Endothelial cell (in vitro differentiated cells): ENCODE data around the gene CARD11. TPM values are rescaled to one million over a fixed set of nuclear protein-coding genes. Genes with fewer than 3 reads are reported as not detected.
A peak's percentile ranks its signal among the peaks of the same experiment; 100 is the strongest.

Experiments
- DNase-seq: peaks from one replicate; pipeline ENCODE4 v3.0.0; 2021; ENCODE audit warnings: low spot score
- H3K27ac Mint-ChIP-seq: one replicate; pipeline ENCODE4 v1.8.0; 2021; ENCODE audit warnings: mixed read lengths, inconsistent platforms; ENCODE audit not compliant: unreplicated experiment
- H3K27me3 Mint-ChIP-seq: one replicate; pipeline ENCODE4 v1.8.0; 2021; ENCODE audit warnings: mild to moderate bottlenecking, moderate library complexity, mixed read lengths, inconsistent platforms; ENCODE audit not compliant: unreplicated experiment
- H3K36me3 Mint-ChIP-seq: one replicate; pipeline ENCODE4 v1.8.0; 2021; ENCODE audit warnings: mild to moderate bottlenecking, low read depth, mixed read lengths, inconsistent platforms; ENCODE audit not compliant: unreplicated experiment
- H3K4me1 Mint-ChIP-seq: one replicate; pipeline ENCODE4 v1.8.0; 2021; ENCODE audit warnings: mild to moderate bottlenecking, mixed read lengths, inconsistent platforms; ENCODE audit not compliant: unreplicated experiment
- H3K4me3 Mint-ChIP-seq: one replicate; pipeline ENCODE4 v1.8.0; 2021; ENCODE audit warnings: mild to moderate bottlenecking, mixed read lengths, inconsistent platforms; ENCODE audit not compliant: unreplicated experiment
- H3K9me3 Mint-ChIP-seq: one replicate; pipeline ENCODE4 v1.8.0; 2021; ENCODE audit warnings: mixed read lengths, inconsistent platforms; ENCODE audit not compliant: unreplicated experiment
- total RNA-seq: library from RNA; stranded (reverse); fragmentation: NEBNext Ultra II Directional; extraction: Animal tissue kit (Norgen Biotek cat#: 25700); gene quantifications from one replicate; pipeline ENCODE4 v1.2.1, GENCODE V29; 2021; ENCODE audit not compliant: unreplicated experiment
- TF ChIP-seq, protein P1 (sequence below): fragments of 200-600 bp; sonication (generic); IDR thresholded peaks from one replicate; pipeline ENCODE4 v1.5.0; 2021; ENCODE audit warnings: antibody characterized with exemption; ENCODE audit not compliant: unreplicated experiment

The CARD11 gene
- total RNA-seq, 1 donor from 2014 or later, result 3.9 TPM

DNA sequence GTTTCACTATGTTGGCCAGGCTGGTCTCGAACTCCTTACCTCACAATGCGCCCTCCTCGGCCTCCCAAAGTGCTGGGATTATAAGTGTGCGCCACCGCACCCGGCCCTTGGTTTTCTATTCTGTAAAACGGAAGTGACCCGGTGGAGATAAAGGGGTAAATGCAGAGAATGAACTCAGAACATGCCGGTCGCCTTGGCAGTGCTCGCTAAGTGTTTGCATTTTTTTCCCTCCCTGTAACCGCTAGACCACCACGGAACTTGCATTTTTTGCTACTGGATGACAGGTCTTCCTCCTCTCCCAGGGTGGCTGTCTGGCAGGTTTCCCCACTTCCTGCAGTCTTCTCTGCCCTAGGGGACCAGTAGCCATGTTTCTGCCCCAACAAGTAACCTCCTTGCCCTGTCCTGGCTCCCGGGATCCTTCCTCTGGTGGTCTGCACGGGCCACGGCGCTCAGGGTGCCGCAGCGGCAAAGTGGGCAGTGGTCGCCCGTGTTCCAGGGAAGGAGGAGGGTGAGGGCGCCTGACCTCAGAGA, 180.8 kb downstream of the CARD11 start:
- Mint-ChIP-seq H3K4me3 (no peak overlapping the region), H3K9me3 (no peaks in the 10 kb centered on the region), H3K4me1 (peaks cover 17% of the 10 kb centered on the region), H3K27me3 (peaks cover 6% of the 10 kb centered on the region), H3K27ac (peak overlapping the region; percentile 26), H3K36me3 (no peaks in the 10 kb centered on the region)
- DNase-seq, result no peak
- TF ChIP-seq, protein P1, sequence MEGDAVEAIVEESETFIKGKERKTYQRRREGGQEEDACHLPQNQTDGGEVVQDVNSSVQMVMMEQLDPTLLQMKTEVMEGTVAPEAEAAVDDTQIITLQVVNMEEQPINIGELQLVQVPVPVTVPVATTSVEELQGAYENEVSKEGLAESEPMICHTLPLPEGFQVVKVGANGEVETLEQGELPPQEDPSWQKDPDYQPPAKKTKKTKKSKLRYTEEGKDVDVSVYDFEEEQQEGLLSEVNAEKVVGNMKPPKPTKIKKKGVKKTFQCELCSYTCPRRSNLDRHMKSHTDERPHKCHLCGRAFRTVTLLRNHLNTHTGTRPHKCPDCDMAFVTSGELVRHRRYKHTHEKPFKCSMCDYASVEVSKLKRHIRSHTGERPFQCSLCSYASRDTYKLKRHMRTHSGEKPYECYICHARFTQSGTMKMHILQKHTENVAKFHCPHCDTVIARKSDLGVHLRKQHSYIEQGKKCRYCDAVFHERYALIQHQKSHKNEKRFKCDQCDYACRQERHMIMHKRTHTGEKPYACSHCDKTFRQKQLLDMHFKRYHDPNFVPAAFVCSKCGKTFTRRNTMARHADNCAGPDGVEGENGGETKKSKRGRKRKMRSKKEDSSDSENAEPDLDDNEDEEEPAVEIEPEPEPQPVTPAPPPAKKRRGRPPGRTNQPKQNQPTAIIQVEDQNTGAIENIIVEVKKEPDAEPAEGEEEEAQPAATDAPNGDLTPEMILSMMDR, result no peak

DNA sequence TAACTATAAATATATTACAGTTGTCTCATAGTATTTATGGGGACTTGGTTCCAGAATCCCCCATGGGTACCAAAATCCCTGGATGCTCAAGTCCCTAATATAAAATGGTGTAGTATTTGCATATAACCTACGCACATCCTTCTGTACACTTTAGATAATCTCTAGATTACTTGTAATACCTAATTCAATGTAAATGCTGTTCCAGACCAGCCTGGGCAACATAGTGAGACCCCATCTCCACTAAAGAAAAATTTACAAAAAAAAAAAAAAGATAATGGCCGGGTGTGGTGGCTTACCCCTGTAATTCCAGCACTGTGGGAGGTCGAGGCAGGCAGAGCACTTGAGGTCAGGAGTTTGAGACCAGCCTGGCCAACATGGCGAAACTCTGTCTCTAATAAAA, 182.2 kb downstream of the CARD11 start:
- peaks cover 17% of the 10 kb centered on the region for H3K4me1 Mint-ChIP-seq
- TF ChIP-seq, protein P1, result no peak
- no peak overlapping the region for H3K27ac Mint-ChIP-seq
- peaks cover under 1% of the 10 kb centered on the region for H3K36me3 Mint-ChIP-seq
- DNase-seq, result no peak
- H3K9me3 Mint-ChIP-seq, result no peaks in the 10 kb centered on the region
- H3K4me3 Mint-ChIP-seq, result no peak overlapping the region
- peaks cover 6% of the 10 kb centered on the region for H3K27me3 Mint-ChIP-seq

DNA sequence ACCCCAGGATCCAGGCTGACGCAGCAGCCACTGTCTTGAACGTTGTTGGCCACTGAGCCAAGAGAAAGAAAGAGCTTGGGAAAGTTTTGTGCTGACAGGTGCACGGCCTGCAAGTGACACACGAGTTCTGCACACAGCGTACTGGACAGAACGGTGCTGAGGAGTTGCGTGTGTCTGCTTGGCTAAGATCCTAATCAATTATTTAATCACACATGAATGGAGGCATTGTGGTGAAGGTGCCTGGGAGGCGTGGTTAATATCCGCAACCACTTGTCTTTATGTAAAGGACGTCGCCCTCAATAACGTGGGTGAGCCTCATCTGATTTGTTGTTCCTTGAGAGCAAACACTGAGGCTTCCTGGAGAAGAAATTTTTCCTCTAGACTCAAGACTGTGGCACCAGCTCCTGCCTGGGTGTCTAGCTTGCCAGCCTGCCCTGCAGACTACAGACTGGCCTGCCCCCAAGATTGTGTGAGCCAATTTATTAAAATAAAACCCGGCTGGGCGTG, 183.0 kb downstream of the CARD11 start:
- Mint-ChIP-seq H3K4me3 (no peak overlapping the region), H3K4me1 (peaks cover 17% of the 10 kb centered on the region), H3K27me3 (peaks cover 8% of the 10 kb centered on the region), H3K36me3 (peaks cover 5% of the 10 kb centered on the region), H3K27ac (no peak overlapping the region), H3K9me3 (no peaks in the 10 kb centered on the region)
- TF ChIP-seq, protein P1, result no peak
- DNase-seq, result no peak

DNA sequence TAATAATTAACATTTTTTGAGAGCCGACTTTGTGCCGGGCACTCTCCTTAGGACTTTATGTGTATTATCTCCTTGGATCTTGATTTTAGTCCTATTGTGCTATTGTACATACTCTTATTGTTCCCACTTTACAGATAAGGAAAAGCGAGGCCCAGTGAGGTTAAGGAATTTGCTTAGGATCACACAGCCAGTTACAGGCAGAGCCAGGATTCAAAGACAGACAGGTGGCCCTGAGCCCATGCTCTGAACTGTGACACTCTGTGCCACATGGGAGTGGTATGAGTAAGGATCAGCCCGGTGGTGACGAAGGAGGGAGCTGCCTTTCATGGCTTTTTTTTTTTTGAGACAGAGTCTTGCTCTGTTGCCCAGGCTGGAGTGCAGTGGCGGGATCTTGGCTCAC, 183.7 kb downstream of the CARD11 start:
- H3K9me3 Mint-ChIP-seq, result no peaks in the 10 kb centered on the region
- TF ChIP-seq, protein P1, result no peak
- H3K4me3 Mint-ChIP-seq, result no peak overlapping the region
- peaks cover 5% of the 10 kb centered on the region for H3K36me3 Mint-ChIP-seq
- no peak overlapping the region for H3K27ac Mint-ChIP-seq
- H3K27me3 Mint-ChIP-seq, result peaks cover 8% of the 10 kb centered on the region
- DNase-seq, result no peak
- peaks cover 16% of the 10 kb centered on the region for H3K4me1 Mint-ChIP-seq

DNA sequence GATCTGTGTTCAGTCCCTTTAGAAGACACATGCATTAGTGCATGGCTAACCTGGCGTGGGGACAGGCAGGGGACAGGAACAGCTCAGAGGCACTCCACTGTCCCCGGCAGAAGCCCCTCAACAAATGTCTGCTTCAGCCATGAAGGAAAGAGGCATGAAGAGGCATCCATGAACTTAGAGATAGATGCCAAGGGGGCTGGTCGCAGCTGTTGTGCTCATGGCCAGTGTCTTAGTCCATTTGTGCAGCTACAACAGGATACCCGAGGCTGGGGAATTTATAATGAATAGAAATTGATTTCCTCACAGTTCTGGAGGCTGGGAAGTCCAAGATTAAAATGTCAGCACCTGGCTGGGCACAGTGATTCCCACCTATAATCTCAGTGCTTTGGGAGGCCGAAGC, 185.0 kb downstream of the CARD11 start:
- no peaks in the 10 kb centered on the region for H3K9me3 Mint-ChIP-seq
- peaks cover 5% of the 10 kb centered on the region for H3K36me3 Mint-ChIP-seq
- peak overlapping the region; percentile 67 for H3K27ac Mint-ChIP-seq
- TF ChIP-seq, protein P1, result no peak
- H3K27me3 Mint-ChIP-seq, result peaks cover 2% of the 10 kb centered on the region
- no peak for DNase-seq
- H3K4me3 Mint-ChIP-seq, result no peak overlapping the region
- H3K4me1 Mint-ChIP-seq, result peaks cover 8% of the 10 kb centered on the region
